HepG2 (cell line): ENCODE data around the gene VDR.

Source experiments
- ARHGAP35 ChIP-seq: sonication (generic); formaldehyde crosslinking; IDR thresholded peaks from 2 replicates; pipeline ENCODE4 v1.9.0; 2022; ENCODE audit warnings: mild to moderate bottlenecking, inconsistent platforms, moderate library complexity, missing genetic modification reagents, borderline replicate concordance
- HNF4A ChIP-seq: sonication (generic); formaldehyde crosslinking; IDR thresholded peaks from 2 replicates; pipeline ENCODE4 v1.4.0; 2020; ENCODE audit warnings: missing genetic modification reagents
- MLX ChIP-seq: IDR thresholded peaks from 2 replicates; pipeline ENCODE4 v1.6.1; 2016
- MXD4 ChIP-seq: IDR thresholded peaks from 2 replicates; pipeline ENCODE4 v1.6.1; 2016; ENCODE audit warnings: mild to moderate bottlenecking, missing biosample characterization, missing genetic modification reagents
- POLR2A ChIP-seq, 2 experiments: IDR thresholded peaks; 2 replicates each; pipeline ENCODE4 v1.6.1; 2011; ENCODE audit warnings: low read depth in 2 of 2, low read length in 2 of 2, mild to moderate bottlenecking in 1 of 2, moderate library complexity in 1 of 2; ENCODE audit not compliant: insufficient read depth in 1 of 2
- RFX1 ChIP-seq: fragments of 450-650 bp; IDR thresholded peaks from 2 replicates; pipeline ENCODE4 v1.6.1; 2017
- SMC3 ChIP-seq: IDR thresholded peaks from 2 replicates; pipeline ENCODE4 v1.6.1; 2011; ENCODE audit warnings: low read length, improper control_type of control experiment
- SRY ChIP-seq: sonication (generic); formaldehyde crosslinking; IDR thresholded peaks from 2 replicates; pipeline ENCODE4 v1.8.0; 2022; ENCODE audit warnings: mild to moderate bottlenecking, missing genetic modification reagents
- TBP ChIP-seq: sonication (generic); formaldehyde crosslinking; IDR thresholded peaks from 2 replicates; pipeline ENCODE4 v1.5.0; 2020; ENCODE audit warnings: missing genetic modification reagents
- ZBTB10 ChIP-seq: sonication (generic); formaldehyde crosslinking; IDR thresholded peaks from 2 replicates; pipeline ENCODE4 v1.4.0; 2020; ENCODE audit warnings: missing genetic modification reagents, borderline replicate concordance
- TF ChIP-seq, protein P1 (sequence below): sonication (generic); formaldehyde crosslinking; IDR thresholded peaks from 2 replicates; pipeline ENCODE4 v1.5.0; 2020; ENCODE audit warnings: mild to moderate bottlenecking, missing genetic modification reagents, moderate library complexity

DNA sequence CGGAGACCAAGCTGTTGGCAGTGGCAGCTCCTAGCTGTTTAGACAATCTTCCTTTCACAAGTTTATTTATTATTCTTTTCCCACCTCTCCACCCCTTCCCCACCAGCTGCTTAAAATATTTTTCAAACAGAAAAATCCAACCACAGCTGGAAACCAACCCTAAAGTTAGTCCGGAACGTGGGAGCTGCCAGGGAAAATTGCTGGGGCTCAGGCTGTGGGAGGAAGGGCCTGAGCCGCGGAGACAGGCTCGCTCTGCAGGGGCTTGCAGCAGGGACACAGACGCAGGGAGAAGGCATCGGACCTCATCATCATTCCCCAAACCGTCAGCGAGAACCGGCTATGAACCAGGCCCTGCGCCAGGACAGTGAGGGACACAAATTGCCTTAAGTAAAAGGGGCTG, 42.5 kb upstream of the VDR start:
- TF ChIP-seq TBP (CRISPR knock-in tag): no peak
- TF ChIP-seq, protein P1, sequence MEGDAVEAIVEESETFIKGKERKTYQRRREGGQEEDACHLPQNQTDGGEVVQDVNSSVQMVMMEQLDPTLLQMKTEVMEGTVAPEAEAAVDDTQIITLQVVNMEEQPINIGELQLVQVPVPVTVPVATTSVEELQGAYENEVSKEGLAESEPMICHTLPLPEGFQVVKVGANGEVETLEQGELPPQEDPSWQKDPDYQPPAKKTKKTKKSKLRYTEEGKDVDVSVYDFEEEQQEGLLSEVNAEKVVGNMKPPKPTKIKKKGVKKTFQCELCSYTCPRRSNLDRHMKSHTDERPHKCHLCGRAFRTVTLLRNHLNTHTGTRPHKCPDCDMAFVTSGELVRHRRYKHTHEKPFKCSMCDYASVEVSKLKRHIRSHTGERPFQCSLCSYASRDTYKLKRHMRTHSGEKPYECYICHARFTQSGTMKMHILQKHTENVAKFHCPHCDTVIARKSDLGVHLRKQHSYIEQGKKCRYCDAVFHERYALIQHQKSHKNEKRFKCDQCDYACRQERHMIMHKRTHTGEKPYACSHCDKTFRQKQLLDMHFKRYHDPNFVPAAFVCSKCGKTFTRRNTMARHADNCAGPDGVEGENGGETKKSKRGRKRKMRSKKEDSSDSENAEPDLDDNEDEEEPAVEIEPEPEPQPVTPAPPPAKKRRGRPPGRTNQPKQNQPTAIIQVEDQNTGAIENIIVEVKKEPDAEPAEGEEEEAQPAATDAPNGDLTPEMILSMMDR (CRISPR knock-in tag): no peak
- no peak for TF ChIP-seq POLR2A (IDR thresholded peaks at IDR 0.05; ENCODE audit: insufficient read depth in 1 of 2, low read depth in 2 of 2, low read length in 2 of 2)
- no peak for TF ChIP-seq SMC3
- no peak for TF ChIP-seq MXD4 (CRISPR knock-in tag)
- no peak for TF ChIP-seq MLX (CRISPR knock-in tag)
- no peak for TF ChIP-seq HNF4A (CRISPR knock-in tag)
- no peak for TF ChIP-seq SRY (CRISPR knock-in tag)
- no peak for TF ChIP-seq ARHGAP35 (CRISPR knock-in tag)
- no peak for TF ChIP-seq ZBTB10 (CRISPR knock-in tag)
- no peak for TF ChIP-seq RFX1
